Upper lobe of right lung (tissue), 1 donor: ENCODE results near the gene IL17RC. TPM values are rescaled to one million over a fixed set of nuclear protein-coding genes. Genes with fewer than 3 reads are reported as not detected.
A peak's percentile ranks its signal among the peaks of the same experiment; 100 is the strongest.

Experiments
- ATAC-seq: fragments of 200-7000 bp; cut with Tn5 transposase; one replicate; pipeline ENCODE4 v1.9.1; 2020; ENCODE audit warnings: mild to moderate bottlenecking, moderate library complexity
- DNase-seq: peaks from one replicate; pipeline ENCODE4 v3.0.0-alpha.2; 2020
- H3K27ac ChIP-seq: fragments of 200-600 bp; one replicate; pipeline ENCODE4 v1.8.0; 2022
- H3K27me3 ChIP-seq: fragments of 200-600 bp; one replicate; pipeline ENCODE4 v1.8.0; 2022; ENCODE audit warnings: mild to moderate bottlenecking
- H3K36me3 ChIP-seq: fragments of 200-600 bp; one replicate; pipeline ENCODE4 v1.8.0; 2022
- H3K4me1 ChIP-seq: fragments of 200-600 bp; one replicate; pipeline ENCODE4 v1.8.0; 2022
- H3K4me3 ChIP-seq: fragments of 200-600 bp; one replicate; pipeline ENCODE4 v1.8.0; 2022; ENCODE audit warnings: mild to moderate bottlenecking
- H3K9me3 ChIP-seq: fragments of 200-600 bp; one replicate; pipeline ENCODE4 v1.8.0; 2022
- CTCF ChIP-seq: fragments of 200-600 bp; IDR thresholded peaks from one replicate; pipeline ENCODE4 v1.8.0; 2022; ENCODE audit warnings: antibody characterized with exemption
- intact Hi-C: fragments of 100-400 bp; cut with DNase I; formaldehyde crosslinking; loops from one replicate; pipeline ENCODE4 v1.11.0; 2022
- total RNA-seq: library from RNA; stranded (reverse); fragmentation: NEBNext Ultra II Directional; extraction: Animal tissue kit (Norgen Biotek cat#: 25700); gene quantifications from one replicate; pipeline ENCODE4 v1.2.1, GENCODE V29; 2021
- donor health status: DM: no; HTN: yes; CAD: no; lungs with severe emphysema.

IL17RC gene
- total RNA-seq, 1 donor from 2014 or later = 26.9 TPM

GRCh38 chr3:9942164-9942563 lies 25.3 kb downstream of the IL17RC start:
- H3K4me1 ChIP-seq = peaks cover 5% of the 10 kb centered on the region
- H3K9me3 ChIP-seq = no peaks in the 10 kb centered on the region
- H3K36me3 ChIP-seq = peaks cover 28% of the 10 kb centered on the region
- DNase-seq (peak; percentile 7), ATAC-seq (no peak)
- no peak overlapping the region for H3K4me3 ChIP-seq
- intact Hi-C loops = no loop called here
- H3K27ac ChIP-seq = no peak overlapping the region
- H3K27me3 ChIP-seq = no peaks in the 10 kb centered on the region
- TF ChIP-seq CTCF = no peak

DNA sequence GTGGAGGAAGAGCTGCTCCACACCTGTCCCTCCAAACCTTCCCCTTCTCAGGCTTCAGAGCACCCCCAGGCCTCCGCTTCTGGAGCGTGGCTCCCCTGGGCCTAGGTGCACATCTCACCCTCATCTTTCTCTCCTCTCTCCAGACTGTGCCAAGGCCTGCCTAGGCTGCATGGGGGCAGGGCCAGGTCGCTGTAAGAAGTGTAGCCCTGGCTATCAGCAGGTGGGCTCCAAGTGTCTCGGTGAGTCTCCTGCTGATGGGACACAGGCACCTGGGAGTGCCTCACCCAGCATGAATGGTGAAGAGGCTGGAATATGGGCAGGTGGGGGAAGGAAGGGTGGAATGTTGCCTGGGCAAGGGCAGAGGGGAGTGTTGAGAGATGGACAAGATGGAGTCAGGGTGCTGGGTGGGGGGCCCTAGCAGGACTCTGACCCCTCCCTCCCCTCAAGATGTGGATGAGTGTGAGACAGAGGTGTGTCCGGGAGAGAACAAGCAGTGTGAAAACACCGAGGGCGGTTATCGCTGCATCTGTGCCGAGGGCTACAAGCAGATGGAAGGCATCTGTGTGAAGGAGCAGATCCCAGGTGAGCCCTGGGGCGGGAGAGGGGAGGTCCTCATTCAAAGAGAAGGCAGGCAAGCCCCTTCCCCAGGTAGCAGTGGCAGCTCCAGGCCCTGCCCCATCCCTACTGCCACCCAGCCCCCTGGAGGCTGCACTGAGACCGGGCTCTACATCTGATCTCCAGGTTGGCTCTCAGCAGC lies 26.2 kb downstream of the IL17RC start:
- Histone ChIP-seq H3K4me3 (no peak overlapping the region), H3K27me3 (no peaks in the 10 kb centered on the region), H3K4me1 (peaks cover 5% of the 10 kb centered on the region), H3K36me3 (peaks cover 18% of the 10 kb centered on the region), H3K9me3 (no peaks in the 10 kb centered on the region), H3K27ac (no peak overlapping the region)
- ATAC-seq (no peak), DNase-seq (peak; percentile 51)
- no peak for TF ChIP-seq CTCF
- intact Hi-C loops = no loop called here

DNA sequence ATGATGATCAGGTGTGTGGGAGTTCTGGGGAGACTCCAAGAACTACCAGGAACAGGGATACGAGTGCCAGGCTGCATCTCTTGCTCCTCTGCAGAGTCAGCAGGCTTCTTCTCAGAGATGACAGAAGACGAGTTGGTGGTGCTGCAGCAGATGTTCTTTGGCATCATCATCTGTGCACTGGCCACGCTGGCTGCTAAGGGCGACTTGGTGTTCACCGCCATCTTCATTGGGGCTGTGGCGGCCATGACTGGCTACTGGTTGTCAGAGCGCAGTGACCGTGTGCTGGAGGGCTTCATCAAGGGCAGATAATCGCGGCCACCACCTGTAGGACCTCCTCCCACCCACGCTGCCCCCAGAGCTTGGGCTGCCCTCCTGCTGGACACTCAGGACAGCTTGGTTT lies 27.4 kb downstream of the IL17RC start:
- intact Hi-C loops = no loop called here
- Histone ChIP-seq H3K27ac (no peak overlapping the region), H3K4me3 (no peak overlapping the region), H3K4me1 (peaks cover 5% of the 10 kb centered on the region), H3K9me3 (no peaks in the 10 kb centered on the region), H3K36me3 (peaks cover 13% of the 10 kb centered on the region), H3K27me3 (no peaks in the 10 kb centered on the region)
- DNase-seq = peak; percentile 51
- no peak for ATAC-seq
- no peak for TF ChIP-seq CTCF

GRCh38 chr3:9945358-9945757 lies 28.5 kb downstream of the IL17RC start:
- intact Hi-C loops = no loop called here
- no peak for TF ChIP-seq CTCF
- Histone ChIP-seq H3K27me3 (no peaks in the 10 kb centered on the region), H3K4me1 (peaks cover 5% of the 10 kb centered on the region), H3K36me3 (peaks cover 13% of the 10 kb centered on the region), H3K9me3 (no peaks in the 10 kb centered on the region), H3K4me3 (no peak overlapping the region), H3K27ac (no peak overlapping the region)
- DNase-seq (no peak), ATAC-seq (no peak)

DNA sequence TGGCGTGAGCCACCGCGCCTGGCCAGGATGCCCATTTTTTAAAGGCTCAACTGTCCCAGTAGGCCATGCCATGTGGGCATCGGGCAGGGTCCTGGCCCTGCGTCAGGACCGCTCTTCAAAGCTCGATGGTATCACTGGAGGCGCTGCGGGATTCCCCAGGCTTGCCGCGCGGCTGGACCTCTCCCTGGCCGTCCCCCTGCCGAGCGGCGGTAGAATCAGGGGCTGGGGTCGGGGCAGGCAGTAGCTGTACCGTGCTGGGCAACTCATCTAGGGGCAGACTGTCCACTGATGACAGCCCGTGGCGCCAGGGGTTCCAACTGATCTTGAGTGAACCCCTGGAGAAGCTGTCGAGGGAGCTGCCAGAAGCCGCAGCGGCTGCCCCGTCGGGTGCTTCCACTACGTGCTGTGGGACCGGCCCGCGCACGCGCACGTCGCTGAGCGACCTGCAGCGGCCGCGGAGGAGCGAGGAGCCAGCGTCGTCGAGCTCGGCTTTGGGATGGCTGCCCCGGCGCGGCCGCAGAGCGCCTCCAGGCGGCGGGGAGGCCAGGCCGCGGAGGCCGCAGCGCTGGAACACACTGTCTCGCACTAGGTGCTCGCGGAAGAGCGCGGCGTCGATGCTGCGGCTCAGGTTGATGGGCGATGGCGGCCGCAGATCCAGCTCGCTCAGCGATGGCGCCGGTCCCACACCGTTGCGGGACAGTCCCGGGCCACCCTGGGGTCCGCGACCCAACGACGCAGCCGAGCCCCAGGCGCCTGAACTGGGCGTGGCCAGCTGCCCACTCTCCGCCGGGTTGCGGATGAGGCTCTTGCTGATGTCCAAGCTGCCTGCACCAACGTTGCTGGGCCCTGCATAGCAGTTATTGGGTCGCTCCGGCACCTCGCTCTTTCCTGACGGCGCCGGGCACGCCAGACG lies 29.5 kb downstream of the IL17RC start:
- Histone ChIP-seq H3K4me1 (peaks cover 5% of the 10 kb centered on the region), H3K27ac (peak overlapping the region; percentile 78), H3K9me3 (no peaks in the 10 kb centered on the region), H3K36me3 (peaks cover 6% of the 10 kb centered on the region), H3K27me3 (no peaks in the 10 kb centered on the region), H3K4me3 (peak overlapping the region; percentile 63)
- TF ChIP-seq CTCF = peak; percentile 75
- DNase-seq = peak; percentile 96
- intact Hi-C loops = no loop called here
- ATAC-seq = peak; percentile 93
